ENCODE data around the gene ECT2. TPM values are rescaled to one million over a fixed set of nuclear protein-coding genes. Genes with fewer than 3 reads are reported as not detected.

ECT2 gene
- total and polyA plus RNA-seq, 7 experiments from 2014 or later: 1.3 to 41.2 (median 1.9) TPM

Other genes starting within 250 kb of the ECT2 start
- 100 to 1,000 TPM in 1 of 5 experiments, 10 to 100 TPM in 4; 10.8 to 234 (median 45.0) TPM for gene TNFSF10, start 227.3 kb upstream of the ECT2 start, total RNA-seq
- gene TNFSF10, start 227.3 kb upstream of the ECT2 start, polyA plus RNA-seq: 10 to 100 TPM; 60.9 to 92.1 TPM
- 1 to 10 TPM; 3.2 to 8.9 (median 4.8) TPM for gene NCEH1, start 39.7 kb upstream of the ECT2 start, total RNA-seq
- 1 to 10 TPM; 1.2 to 2.9 TPM for gene NCEH1, start 39.7 kb upstream of the ECT2 start, polyA plus RNA-seq

All from naive thymus-derived CD4-positive, alpha-beta T cell (primary cell).